ENCODE data around the gene LETM1. TPM values are rescaled to one million over a fixed set of nuclear protein-coding genes. Genes with fewer than 3 reads are reported as not detected.

The LETM1 gene
- total and polyA plus RNA-seq, 2 of the 13 experiments (the other 11 are each of a cell fraction or from before 2014, with no cell fraction given), result 9.7 to 41.6 TPM

GRCh38 chr4:1776521-1777161, 79.3 kb downstream of the LETM1 start (continued):
- no peak for TF ChIP-seq SYNCRIP (IDR thresholded peaks at IDR 0.05; ENCODE audit: insufficient read depth, low read depth, low read length)
- no peak for TF ChIP-seq ZNF431 (CRISPR knock-in tag; IDR thresholded peaks at IDR 0.05; ENCODE audit: borderline replicate concordance, low read depth)
- TF ChIP-seq BORCS8-MEF2B (CRISPR knock-in tag; IDR thresholded peaks at IDR 0.05), result peak; percentile 72; the same call in 1 of the 2 replicates
- TF ChIP-seq KLF12 (CRISPR knock-in tag; IDR thresholded peaks at IDR 0.05; ENCODE audit: borderline replicate concordance), result peak; percentile 62; the same call in 1 of the 2 replicates
- peak; percentile 39 for TF ChIP-seq CEBPG (CRISPR knock-in tag; IDR thresholded peaks at IDR 0.05)
- TF ChIP-seq ETS1 (CRISPR knock-in tag; IDR thresholded peaks at IDR 0.05), result 0 out of 2 replicates have a peak, but pooled peaks have one; percentile 69
- peak; percentile 44; the same call in 1 of the 2 replicates for TF ChIP-seq HIVEP1 (CRISPR knock-in tag; IDR thresholded peaks at IDR 0.05)
- TF ChIP-seq MXD1 (CRISPR knock-in tag; IDR thresholded peaks at IDR 0.05), result peak; percentile 77
- peak; percentile 95 for TF ChIP-seq ZNF740 (CRISPR knock-in tag; IDR thresholded peaks at IDR 0.05)
- TF ChIP-seq NRL (CRISPR knock-in tag; IDR thresholded peaks at IDR 0.05; ENCODE audit: borderline replicate concordance), result peak; percentile 80
- TF ChIP-seq KDM5B (CRISPR knock-in tag; IDR thresholded peaks at IDR 0.05; ENCODE audit: borderline replicate concordance), result peak; percentile 83; the same call in 1 of the 2 replicates
- peak; percentile 28; the same call in 1 of the 2 replicates for TF ChIP-seq ZNF224 (CRISPR knock-in tag; IDR thresholded peaks at IDR 0.05)
- TF ChIP-seq ZNF512B (CRISPR knock-in tag; IDR thresholded peaks at IDR 0.05; ENCODE audit: borderline replicate concordance), result 0 out of 2 replicates have a peak, but pooled peaks have one; percentile 63
- TF ChIP-seq MXI1 (IDR thresholded peaks at IDR 0.05; ENCODE audit: borderline replicate concordance, low read depth, low read length), result peak; percentile 40; the same call in 1 of the 3 replicates
- TF ChIP-seq ONECUT2 (CRISPR knock-in tag; IDR thresholded peaks at IDR 0.05), result peak; percentile 87
- peak; percentile 34; the same call in 1 of the 2 replicates for TF ChIP-seq NFKB2 (CRISPR knock-in tag; IDR thresholded peaks at IDR 0.05; ENCODE audit: borderline replicate concordance)
- TF ChIP-seq RARA (CRISPR knock-in tag; IDR thresholded peaks at IDR 0.05), result peak; percentile 62
- peak; percentile 40; the same call in 1 of the 2 replicates for TF ChIP-seq ZMAT3 (CRISPR knock-in tag; conservative IDR thresholded peaks at IDR 0.05)
- TF ChIP-seq NR2F2 (IDR thresholded peaks at IDR 0.05; ENCODE audit: borderline replicate concordance, low read depth), result no peak
- TF ChIP-seq THRA (CRISPR knock-in tag; IDR thresholded peaks at IDR 0.05; ENCODE audit: borderline replicate concordance), result peak; percentile 91
- peak; percentile 67; the same call in 1 of the 2 replicates for TF ChIP-seq NCOA2 (CRISPR knock-in tag; IDR thresholded peaks at IDR 0.05)
